GM21576 (cell line): ENCODE measurements around the gene GOLGA6A.
"Not testable (repeated sequence)": the region's sequence is repeated elsewhere in the genome, so short reads cannot be mapped to it uniquely, and the experiment has no call there.

Experiments
- ATAC-seq: cut with Tn5 transposase; IDR thresholded peaks from one replicate; pipeline ENCODE4 v1.9.1; 2021; ENCODE audit warnings: mild to moderate bottlenecking, moderate library complexity; ENCODE audit not compliant: unreplicated experiment

Gene GOLGA6A

DNA sequence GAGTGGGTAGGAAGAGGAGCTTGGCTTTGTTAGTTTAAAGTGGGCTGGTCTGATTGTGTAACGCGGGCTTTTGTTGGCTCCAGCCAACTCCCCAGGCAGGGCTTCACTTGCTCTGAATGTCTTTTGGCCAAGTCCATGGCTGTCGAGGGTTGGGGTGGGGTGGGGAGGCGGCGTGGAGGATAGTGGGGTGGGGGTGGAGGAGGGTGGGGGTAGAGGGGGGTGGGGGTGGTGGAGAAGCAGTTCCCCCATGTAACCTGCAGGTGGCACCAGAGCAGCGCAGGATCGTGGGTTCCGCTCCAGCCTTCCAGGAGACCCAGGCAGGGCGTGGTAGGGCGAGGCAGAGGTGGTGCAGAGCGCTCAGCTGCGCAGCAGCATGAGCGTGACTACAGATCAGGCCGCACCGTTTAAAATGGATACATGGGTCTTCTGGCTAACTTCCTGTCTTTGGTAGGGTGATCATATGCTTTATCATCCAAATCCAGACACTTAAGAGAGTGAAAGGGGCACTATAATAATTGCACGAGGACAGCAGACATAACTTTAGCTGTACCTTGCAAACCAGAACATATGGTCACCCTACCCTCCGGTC is 28.3 kb downstream of the GOLGA6A start:
- no peak for ATAC-seq

DNA sequence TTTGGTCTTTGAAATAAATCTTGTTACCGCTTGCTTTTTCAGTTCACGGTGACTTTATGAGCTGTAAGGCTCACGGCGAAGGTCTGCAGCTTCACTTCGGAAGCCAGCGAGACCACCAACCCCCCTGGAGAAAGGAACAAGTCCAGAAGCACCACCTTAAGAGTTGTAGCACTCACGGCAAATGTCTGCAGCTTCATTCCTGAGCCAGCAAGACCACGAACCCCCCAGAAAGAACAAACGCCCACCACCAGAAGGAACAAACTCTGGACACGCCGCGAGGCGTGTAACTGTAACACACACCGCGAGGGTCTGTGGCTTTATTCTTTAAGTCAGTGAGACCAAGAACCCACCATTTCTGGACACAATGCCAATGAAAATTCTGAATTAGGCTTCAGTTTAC is 28.8 kb downstream of the GOLGA6A start:
- ATAC-seq = no peak

DNA sequence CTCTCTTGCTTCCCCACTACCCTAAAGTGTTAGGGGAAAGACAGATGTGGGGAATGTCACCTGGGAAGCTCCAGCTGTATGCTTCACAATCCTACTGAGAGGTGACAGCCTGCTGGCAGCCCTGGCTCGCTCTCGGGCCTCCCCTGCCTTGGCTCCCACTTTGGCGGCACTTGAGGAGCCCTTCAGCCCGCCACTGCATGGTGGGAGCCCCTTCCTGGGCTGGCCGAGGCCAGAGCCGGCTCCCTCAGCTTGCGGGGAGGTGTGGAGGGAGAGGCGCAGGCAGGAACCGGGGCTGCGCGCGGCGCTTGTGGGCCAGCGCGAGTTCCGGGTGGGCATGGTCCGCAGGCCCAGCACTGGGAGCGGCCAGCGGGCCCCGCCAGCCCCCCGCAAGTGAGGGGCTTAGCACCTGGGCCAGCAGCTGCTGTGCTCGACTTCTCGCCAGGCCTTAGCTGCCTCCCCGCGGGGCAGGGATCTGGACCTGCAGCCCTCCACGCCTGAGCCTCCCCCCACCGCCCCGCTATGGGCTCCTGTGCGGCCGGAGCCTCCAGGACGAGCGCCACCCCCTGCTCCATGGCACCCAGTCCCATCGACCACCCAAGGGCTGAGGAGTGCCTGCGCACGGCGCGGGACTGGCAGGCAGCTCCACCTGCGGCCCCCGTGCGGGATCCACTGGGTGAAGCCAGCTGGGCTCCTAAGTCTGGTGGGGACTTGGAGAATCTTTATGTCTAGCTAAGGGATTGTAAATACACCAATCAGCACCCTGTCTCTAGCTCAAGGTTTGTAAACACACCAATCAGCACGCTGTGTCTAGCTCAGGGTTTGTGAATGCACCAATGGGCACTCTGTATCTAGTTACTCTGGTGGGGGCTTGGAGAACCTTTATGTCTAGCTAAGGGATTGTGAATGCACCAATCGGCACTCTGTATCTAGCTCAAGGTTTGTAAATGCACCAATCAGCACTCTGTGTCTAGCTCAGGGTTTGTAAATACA is 29.8 kb downstream of the GOLGA6A start:
- not testable (repeated sequence) for ATAC-seq

DNA sequence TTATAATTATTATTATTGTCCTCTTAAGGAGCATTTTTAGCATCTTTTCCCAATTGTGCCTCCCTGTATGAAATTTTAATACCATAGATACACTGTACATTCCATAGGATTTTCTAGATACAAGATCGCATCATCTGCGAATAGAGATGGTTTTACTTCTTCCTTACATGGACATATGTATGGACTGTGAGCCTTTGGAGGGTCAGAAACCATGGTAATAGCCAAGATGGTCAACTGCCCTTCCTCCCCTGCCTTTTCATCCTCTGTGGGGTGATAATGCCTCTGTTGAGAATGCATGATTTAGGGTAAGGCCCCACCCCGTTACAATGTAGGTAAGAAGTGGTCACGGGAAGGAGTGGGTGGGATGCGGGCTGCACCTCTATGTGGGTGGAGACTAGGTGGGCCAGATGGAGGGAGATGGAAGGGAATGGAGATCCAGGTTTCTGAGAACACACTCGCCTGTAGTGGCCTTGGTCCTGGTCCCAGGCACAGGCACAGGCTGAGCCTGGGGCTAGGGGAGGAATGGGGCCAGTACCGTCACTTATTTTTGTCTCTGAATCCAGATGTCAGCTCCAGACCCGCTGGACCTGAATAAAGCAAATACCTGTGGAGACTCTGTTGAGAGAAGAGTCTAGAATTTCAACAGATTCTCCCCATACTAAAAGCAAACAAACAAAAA is 31.7 kb downstream of the GOLGA6A start:
- ATAC-seq = no peak

DNA sequence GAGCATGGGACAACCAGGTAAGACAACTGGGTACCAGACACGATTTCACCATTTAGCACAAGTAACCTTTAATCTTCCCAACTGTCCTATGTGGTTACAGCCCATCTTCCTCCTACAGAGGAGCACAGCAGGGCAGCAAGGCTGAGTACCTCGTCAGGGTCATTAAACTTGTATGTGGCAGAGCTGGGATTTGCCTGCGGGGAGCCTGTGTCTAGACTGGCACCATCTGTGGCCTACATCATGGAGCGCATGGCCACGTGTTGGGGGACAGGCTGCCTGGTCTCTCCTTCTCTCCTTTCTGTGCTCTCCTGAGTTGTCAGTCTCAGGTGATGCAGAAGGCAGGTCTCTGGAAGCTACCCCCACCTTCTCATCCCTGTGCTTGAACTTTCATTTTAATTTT is 32.2 kb downstream of the GOLGA6A start:
- no peak for ATAC-seq

DNA sequence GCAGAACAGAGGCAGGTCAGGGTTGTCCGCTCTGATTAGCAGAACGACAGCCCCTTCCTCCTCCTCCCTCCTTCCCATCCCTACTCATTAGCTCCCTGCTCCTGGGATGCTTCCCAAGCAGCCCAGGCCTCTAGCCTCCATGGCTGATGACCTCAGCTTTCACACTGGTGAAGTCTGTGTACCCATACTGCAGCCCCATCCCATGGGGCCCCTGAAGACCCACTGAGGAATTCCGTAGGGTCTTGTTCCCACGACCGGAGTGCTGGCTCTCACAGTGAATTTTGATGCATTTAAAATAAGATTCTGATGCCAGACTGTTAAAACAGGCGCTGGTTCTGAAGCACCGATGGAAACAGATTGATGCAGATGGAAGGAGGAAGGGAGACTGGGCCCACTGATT is 36.1 kb downstream of the GOLGA6A start:
- ATAC-seq = no peak

DNA sequence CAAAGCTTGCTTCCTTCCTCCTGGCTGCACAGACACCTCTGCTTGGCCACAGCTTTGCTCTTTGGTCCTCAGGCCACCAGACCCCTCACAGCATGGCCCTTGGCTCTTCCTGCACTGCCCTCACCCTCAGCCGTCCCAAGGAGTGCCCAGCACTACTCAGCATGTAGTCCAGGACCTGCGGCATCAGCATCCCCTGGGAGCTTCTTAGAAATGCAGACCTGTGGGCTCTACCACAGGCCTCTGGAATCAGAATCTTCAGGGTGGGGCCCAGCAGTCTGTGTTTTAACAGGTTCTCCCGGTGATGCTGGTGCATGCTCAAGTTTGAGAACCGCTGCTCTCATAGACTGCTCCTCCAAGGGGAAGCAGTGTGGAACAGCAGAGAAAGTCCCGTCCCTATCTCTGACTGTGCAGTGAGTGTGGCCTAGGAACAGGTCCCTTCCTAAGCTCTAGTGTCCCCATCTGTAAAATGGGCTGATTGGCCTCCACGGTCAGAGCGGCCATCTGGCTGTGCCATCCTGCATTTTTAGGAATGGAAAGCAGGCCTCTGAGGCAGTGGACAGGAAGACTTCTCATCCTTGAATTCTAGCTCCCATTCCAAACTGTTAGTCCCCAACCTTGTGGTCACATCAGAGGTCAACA is 36.6 kb downstream of the GOLGA6A start:
- no peak for ATAC-seq

DNA sequence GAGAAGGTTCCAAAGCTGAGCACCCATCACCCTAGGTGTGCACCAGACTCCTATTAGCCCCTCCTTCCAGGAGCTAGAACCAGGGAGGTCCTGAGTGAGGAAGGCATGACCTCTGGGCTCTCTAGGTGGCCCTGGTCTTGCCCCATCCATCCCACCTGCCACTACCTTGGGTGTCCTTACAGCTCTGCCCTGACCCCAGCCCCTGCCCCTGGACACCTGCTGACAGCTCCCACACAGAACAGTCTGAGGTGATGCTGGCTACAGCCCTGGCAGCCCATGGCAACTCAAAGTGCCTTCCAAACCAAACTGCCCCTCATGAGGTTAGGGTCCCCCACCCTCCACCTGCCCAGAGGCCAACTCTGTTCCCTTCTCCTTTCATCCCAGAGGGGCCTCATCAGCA is 37.2 kb downstream of the GOLGA6A start:
- ATAC-seq = no peak

DNA sequence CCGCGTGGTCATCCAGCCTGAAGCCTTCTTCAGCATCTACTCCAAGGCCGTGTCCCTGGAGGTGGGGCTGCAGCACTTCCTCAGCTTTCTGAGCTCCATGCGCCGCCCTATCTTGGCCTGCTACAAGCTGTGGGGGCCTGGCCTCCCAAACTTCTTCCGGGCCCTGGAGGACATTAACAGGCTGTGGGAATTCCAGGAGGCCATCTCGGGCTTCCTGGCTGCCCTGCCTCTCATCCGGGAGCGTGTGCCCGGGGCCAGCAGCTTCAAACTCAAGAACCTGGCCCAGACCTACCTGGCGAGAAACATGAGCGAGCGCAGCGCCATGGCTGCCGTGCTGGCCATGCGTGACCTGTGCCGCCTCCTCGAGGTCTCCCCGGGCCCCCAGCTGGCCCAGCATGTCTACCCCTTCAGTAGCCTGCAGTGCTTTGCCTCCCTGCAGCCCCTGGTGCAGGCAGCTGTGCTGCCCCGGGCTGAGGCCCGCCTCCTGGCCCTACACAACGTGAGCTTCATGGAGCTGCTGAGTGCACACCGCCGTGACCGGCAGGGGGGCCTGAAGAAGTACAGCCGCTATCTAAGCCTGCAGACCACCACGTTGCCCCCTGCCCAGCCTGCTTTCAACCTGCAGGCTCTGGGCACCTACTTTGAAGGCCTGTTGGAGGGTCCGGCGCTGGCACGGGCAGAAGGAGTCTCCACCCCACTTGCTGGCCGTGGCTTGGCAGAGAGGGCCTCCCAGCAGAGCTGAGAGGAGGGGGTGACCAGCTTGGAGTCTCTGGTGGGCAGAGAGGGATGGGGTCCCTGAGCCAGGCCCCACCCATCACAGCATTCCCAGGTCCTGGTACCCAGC is 37.9 kb downstream of the GOLGA6A start:
- ATAC-seq = no peak

DNA sequence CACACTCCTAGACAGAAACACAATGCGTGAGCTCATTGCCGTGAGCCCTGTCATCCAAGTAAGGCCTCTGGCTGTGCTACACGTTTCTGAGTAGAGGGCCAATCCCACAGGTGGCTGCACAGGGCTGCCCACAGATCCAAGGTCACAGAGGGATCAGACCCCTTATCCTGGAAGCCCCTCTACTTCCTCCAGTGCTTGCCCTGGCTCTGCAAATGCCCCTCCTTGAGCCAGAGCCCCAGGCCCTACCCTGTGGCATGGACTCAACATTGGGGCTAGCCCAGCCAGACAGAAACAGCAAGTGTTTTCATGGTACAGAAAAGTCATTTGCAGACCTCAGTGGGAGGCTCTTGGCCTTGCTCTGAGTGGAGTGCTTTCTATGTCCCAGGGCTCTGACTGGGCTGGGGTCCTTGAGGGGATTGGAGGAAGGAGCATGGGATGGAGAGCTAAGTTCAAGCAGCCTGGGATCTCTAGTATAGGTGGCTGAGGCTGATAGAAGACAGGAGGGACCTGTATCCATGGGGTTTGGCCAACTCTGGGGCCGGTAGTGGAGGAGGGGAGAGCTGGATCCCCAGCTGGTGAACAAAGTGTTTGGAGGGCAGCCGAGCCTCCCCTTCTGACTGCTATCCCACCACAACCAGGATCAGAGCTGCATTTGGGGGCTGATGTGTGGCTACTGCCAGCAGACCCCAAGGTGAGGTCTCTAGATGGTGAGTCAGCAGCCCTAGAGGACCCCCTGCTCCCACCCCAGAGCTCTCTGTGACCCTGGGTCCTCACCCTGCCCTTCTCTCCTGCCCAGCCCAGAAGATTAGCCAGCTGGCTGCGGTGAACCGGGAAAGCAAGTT is 38.7 kb downstream of the GOLGA6A start:
- no peak for ATAC-seq

DNA sequence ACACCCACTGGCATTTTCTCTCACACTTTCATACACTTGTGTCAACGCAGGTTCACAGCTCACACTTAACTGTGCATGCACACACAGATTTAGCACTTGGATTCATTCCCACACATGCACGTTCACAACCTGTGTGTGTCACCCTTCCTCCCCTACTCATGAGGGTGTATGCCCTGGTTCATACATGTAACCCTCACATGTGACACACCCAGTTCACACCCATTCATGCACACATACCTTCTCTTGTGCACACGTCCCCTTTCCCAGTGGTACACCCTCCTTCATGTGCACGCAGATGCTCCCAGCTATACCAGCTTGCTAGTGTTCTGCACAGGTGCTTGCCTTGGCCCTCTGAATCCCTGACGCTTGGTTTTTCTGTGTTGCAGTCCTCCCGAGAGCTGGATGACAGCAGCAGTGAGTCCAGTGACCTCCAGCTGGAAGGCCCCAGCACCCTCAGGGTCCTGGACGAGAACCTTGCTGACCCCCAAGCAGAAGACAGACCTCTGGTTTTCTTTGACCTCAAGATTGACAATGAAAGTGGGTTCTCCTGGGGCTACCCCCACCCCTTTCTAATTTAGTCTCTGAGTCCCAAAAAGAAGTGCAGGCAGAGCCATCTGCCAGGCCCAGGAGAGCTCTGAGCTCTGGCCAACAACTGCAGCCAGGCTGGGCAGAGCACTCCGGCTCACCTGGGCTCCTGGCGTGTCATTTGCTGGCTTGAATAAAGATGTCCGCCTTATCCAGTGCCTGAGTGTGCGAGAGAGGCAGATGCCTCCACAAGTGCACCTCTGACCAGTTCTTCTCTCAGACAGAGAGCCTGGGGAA is 39.5 kb downstream of the GOLGA6A start:
- no peak for ATAC-seq

DNA sequence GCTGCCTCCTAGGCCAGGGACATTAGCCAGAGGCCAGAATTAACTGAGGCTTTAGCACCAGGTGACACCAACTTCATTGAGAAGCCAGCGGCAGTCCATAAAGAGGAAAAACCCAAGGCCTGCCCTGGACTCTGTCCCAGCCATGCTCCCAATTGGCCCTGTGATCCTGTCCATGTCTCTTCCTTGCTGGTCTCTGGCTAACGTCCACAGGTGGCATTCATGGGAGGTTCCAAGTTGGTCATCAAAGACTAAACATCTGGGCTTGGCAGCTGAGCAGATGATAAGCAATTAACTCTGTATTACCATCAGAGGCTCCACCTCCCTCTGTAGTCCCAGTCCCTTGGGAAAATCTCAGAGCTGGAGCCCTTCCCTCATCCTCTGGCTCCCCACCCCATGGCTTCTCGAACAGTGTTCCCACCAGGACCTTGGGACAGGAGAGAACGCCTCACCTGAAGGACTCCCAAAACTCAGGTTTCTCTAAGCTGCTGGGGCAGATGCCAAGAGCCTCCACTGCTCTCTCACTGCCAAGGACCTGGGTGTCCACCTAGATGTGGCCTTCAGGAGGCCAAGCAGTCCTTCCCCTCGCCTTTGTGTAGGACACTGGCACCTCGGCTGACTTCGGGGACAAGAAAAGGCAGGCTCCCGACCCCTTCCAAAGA is 40.4 kb downstream of the GOLGA6A start:
- no peak for ATAC-seq

DNA sequence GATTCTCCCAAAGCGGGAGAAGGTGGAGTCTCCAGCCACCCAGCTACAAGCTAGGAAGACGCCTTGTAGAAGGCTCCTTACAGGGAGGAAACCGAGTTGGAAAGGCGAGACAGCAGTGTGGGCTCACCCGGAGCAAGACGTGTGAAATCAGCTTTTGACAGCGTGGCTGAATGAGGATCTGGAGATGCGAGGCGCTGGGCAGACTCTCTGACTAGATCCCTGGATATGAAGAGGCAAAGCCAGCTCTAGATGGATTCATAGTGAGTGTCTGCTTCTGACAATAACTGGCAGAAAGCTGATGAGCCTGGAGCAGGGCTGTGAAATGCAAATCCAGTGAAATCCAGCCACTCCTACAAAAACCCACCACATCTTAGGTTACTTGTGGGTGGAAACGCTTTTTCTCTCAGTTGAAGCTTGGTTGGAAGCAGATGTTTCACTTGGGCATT is 41.0 kb downstream of the GOLGA6A start:
- ATAC-seq = no peak

DNA sequence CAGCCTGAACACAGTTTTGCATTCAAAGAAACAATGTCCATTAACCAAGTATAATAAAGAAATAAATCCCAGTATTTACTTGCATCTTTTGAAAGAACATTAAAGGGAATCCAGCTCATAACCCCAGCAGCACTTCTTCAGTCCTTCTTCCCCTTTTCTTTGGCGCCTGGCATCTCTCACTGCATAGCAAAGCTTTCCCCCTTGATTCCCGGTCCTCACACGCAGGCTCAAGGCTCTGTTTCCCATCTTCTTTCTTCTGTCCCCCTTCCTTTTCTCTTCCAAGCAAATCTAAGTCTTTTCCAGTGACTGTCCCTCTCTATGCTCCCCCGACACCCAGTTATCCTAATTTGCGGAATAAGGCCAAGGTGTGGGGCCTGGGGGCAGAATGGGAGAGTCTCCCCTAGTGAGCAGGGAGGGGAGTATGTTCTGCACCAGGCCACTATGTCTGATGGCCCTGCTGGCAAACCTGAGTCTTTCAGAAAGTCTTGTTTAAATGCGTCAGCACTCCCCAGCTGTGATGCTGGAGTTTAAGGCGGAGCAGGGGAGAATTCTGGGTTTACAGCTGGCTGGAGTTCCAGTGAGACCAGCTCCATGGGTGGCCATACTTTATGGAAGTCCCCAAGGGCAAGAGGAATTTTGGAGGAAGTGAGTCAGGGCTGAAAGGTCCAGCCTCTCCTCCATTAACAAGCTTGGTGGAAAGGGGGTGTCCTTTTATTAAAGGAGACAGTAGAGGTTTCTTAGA is 42.1 kb downstream of the GOLGA6A start:
- ATAC-seq = no peak

DNA sequence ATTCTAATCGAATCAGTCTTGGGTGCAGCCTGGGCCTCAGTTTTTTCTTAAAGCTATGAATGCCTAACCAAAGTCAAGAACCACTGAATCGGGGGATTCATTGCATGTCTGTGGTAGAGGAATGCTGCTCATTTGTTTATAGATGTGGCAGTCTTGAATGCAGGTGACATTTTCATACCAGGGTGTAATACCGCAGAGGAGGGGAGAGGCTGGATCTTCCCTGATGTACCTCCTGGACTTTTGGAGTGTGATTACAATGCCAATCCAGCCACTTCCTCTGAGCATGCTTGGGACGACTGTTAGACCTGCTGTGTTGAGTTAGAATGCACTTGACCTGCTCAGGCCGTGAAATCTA is 42.7 kb downstream of the GOLGA6A start:
- ATAC-seq = no peak

DNA sequence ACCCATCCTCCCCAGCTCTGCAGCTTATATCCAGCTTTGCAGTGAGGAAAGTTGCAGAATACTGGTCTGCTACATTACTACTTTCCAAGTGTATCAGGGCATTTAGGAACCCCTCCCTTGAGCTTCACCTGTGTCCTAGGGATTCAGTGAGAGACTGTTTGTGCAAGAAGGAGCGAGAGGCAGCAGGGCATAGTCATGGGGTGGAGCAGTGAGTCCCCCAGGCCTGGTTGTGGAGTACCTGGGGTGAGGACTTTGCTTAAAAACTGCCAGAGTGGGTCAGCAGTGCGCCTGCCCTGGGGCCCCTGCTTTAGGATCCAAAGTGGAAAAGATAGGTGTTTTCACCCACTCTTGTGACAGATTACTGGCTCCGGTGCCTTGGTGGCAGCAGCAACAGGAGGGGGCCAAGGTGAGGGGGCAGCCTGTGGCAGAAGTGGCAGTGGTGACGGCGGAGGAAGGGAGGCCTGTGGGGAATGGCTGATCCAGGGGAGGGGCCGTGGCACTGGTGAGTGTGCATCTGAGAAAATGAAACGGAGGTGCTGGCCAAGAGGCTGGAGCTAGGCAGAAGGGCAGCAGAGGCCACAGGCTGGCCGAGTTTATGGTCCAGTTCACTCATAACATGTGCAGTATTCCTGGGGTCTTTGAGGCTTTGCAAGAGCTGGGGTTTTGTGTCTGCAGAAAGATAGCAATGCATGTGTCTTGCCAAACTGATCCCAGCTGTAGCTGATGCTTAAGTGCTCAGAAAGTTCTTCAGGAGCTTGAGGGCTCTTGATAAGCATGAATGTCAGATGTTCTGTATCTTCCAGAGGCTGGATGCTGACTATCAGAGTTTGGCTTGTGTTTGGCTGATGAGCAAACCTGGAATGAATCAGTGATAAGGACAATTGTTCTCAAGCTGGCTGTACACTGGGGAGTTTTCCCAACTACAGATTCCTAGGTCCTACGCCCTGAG is 43.4 kb downstream of the GOLGA6A start:
- no peak for ATAC-seq
